Endothelial cell (in vitro differentiated cells): ENCODE results near the gene FUS. TPM values are rescaled to one million over a fixed set of nuclear protein-coding genes. Genes with fewer than 3 reads are reported as not detected.
"Not testable (repeated sequence)": the region's sequence is repeated elsewhere in the genome, so short reads cannot be mapped to it uniquely, and the experiment has no call there.

Experiments
- DNase-seq: peaks from one replicate; pipeline ENCODE4 v3.0.0; 2021; ENCODE audit warnings: low spot score
- H3K27ac Mint-ChIP-seq: one replicate; pipeline ENCODE4 v1.8.0; 2021; ENCODE audit warnings: mixed read lengths, inconsistent platforms; ENCODE audit not compliant: unreplicated experiment
- H3K27me3 Mint-ChIP-seq: one replicate; pipeline ENCODE4 v1.8.0; 2021; ENCODE audit warnings: mild to moderate bottlenecking, moderate library complexity, mixed read lengths, inconsistent platforms; ENCODE audit not compliant: unreplicated experiment
- H3K36me3 Mint-ChIP-seq: one replicate; pipeline ENCODE4 v1.8.0; 2021; ENCODE audit warnings: mild to moderate bottlenecking, low read depth, mixed read lengths, inconsistent platforms; ENCODE audit not compliant: unreplicated experiment
- H3K4me1 Mint-ChIP-seq: one replicate; pipeline ENCODE4 v1.8.0; 2021; ENCODE audit warnings: mild to moderate bottlenecking, mixed read lengths, inconsistent platforms; ENCODE audit not compliant: unreplicated experiment
- H3K4me3 Mint-ChIP-seq: one replicate; pipeline ENCODE4 v1.8.0; 2021; ENCODE audit warnings: mild to moderate bottlenecking, mixed read lengths, inconsistent platforms; ENCODE audit not compliant: unreplicated experiment
- H3K9me3 Mint-ChIP-seq: one replicate; pipeline ENCODE4 v1.8.0; 2021; ENCODE audit warnings: mixed read lengths, inconsistent platforms; ENCODE audit not compliant: unreplicated experiment
- total RNA-seq: library from RNA; stranded (reverse); fragmentation: NEBNext Ultra II Directional; extraction: Animal tissue kit (Norgen Biotek cat#: 25700); gene quantifications from one replicate; pipeline ENCODE4 v1.2.1, GENCODE V29; 2021; ENCODE audit not compliant: unreplicated experiment
- TF ChIP-seq, protein P1 (sequence below): fragments of 200-600 bp; sonication (generic); IDR thresholded peaks from one replicate; pipeline ENCODE4 v1.5.0; 2021; ENCODE audit warnings: antibody characterized with exemption; ENCODE audit not compliant: unreplicated experiment

FUS gene
- total RNA-seq, 1 donor from 2014 or later, result 590 TPM

DNA sequence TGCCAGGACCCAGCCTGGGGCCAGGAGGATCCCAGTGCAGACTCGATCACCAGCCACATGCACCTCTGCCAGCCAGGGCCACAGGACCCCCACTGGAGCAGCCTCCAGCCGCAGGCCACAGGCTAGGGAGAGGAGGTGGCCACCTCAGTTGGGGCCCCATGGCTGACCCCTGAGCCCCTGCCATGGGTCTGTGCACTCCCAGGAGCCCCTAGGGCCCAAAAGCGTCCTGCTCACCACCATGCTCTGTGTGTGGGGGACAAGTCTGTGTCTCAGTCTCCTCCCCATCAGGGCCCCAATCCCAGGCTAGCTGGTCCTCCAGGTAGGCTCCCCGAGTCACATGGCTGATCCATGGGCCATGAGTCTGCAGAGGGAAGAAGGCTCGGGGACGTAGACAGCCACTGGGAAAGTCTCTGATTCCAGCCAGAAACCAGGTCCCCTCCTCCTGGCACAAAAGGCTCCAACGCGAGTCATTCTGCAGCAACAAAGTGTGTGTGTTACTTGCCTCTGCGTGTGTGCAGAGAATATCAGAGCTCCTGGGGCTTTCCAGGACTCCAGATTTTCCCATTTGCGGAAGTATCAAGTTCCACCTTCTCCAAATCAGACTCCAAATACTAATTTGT is 38.3 kb upstream of the FUS start:
- Mint-ChIP-seq H3K27ac (peak overlapping the region; percentile 54), H3K4me1 (peaks cover 3% of the 10 kb centered on the region), H3K36me3 (no peaks in the 10 kb centered on the region), H3K4me3 (no peak overlapping the region), H3K9me3 (peaks cover 4% of the 10 kb centered on the region), H3K27me3 (peaks cover 13% of the 10 kb centered on the region)
- TF ChIP-seq, protein P1, sequence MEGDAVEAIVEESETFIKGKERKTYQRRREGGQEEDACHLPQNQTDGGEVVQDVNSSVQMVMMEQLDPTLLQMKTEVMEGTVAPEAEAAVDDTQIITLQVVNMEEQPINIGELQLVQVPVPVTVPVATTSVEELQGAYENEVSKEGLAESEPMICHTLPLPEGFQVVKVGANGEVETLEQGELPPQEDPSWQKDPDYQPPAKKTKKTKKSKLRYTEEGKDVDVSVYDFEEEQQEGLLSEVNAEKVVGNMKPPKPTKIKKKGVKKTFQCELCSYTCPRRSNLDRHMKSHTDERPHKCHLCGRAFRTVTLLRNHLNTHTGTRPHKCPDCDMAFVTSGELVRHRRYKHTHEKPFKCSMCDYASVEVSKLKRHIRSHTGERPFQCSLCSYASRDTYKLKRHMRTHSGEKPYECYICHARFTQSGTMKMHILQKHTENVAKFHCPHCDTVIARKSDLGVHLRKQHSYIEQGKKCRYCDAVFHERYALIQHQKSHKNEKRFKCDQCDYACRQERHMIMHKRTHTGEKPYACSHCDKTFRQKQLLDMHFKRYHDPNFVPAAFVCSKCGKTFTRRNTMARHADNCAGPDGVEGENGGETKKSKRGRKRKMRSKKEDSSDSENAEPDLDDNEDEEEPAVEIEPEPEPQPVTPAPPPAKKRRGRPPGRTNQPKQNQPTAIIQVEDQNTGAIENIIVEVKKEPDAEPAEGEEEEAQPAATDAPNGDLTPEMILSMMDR, result no peak
- no peak for DNase-seq

DNA sequence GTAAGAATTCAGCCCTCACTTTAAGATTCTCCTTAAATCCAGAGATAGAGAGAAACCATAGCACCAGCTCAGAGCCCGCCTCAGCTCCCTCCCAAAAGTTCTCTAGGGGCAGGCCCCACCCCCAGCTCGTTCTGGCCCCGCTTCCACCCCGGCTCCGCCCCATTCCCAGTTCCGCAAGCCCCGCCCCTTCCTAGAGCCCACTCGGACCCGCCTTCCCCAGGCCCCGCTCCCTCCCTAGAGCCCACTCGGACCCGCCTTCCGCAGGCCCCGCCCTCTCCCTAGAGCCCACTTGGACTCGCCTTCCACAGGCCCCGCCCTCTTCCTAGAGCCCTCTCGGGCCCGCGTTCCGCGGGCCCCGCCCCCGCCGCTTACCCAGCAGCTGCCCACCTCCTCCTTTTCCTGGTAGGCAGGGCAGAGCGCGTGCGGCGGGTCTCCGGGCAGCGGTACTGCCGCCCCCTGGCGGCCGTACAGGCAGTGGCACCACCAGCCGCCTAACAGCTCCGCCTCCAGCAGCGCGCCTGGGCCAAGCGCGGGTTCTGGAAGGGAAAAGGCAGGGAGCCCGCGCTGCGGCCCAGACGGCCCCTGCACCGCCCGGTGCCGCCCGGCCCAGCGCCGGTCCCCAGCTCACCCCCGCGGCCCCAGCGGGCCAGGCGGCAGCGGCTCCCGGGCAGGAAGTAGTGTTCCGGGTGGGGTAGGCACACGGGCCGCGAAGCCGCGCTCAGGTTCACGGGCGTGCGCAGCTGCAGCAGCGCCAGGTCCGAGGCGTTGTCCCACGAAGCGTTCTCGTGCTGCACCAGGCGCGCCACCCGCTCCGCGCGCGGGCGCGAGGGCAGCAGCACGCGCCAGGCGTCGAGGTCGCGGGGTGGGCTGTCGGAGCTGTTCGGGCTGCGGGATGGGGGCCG is 37.6 kb upstream of the FUS start:
- Mint-ChIP-seq H3K27me3 (peaks cover 9% of the 10 kb centered on the region), H3K4me3 (no peak overlapping the region), H3K36me3 (no peaks in the 10 kb centered on the region), H3K27ac (peak overlapping the region; percentile 54), H3K4me1 (peaks cover 3% of the 10 kb centered on the region), H3K9me3 (peaks cover 4% of the 10 kb centered on the region)
- DNase-seq, result peak; percentile 99
- TF ChIP-seq, protein P1, result peak; percentile 98

DNA sequence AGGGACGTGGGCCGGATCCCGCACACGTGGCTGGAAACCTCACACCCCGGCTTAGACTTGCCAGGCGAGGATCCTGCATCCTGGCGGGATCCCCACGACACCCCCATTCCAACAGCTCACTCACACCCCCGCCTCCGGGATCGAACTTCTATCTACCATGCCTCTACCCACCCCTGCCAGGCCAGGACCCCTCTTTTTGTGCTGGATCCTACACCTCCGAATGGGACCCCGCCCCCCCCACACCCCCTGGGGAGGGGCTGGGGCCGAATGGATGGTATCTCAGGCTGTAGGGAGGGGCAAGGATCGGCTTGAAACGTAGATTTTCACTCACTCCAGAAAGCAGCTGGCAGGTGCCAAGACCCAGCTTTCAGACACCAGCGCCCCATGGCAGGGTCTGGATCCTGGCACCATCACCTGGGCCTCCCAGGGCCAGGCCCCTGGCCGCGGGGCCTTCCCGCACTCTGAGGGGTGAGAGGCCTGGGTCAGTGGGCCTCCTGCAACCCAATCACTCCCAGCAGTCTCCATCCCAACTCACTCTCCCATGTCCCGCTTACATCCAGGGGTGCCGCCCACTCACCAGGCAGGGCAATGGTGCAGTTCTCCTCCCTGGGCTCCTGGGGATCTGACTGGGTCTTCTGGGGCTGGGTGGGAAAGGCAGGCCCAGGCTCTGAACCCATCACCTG is 36.8 kb upstream of the FUS start:
- TF ChIP-seq, protein P1, result no peak
- Mint-ChIP-seq H3K4me1 (peaks cover 4% of the 10 kb centered on the region), H3K27ac (no peak overlapping the region), H3K4me3 (peak overlapping the region; percentile 59), H3K27me3 (peaks cover 14% of the 10 kb centered on the region), H3K36me3 (no peaks in the 10 kb centered on the region), H3K9me3 (peaks cover 4% of the 10 kb centered on the region)
- DNase-seq, result no peak

DNA sequence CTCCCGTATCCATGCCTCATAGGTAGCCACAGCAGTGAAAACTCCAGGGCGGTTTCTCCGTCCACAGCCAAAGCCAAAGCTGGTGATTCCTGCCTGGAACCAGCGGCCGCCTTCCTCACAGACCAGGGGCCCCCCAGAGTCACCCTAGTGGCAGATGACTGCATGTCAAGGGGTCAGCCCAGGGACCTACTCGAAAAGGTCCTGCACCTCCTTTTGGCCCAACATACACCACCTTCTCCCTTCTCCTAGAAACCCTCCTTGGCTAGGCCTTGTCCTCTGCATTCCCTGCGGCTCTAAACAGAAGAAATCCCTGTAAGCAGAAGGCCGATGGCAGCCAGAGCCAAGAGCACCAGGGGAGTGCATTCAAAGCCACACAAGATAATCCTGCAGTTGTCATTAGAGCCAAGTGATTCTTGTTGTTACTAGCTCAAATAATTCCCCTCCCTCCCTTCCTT is 36.2 kb upstream of the FUS start:
- no peak for DNase-seq
- Mint-ChIP-seq H3K36me3 (no peaks in the 10 kb centered on the region), H3K4me1 (peaks cover 2% of the 10 kb centered on the region)

DNA sequence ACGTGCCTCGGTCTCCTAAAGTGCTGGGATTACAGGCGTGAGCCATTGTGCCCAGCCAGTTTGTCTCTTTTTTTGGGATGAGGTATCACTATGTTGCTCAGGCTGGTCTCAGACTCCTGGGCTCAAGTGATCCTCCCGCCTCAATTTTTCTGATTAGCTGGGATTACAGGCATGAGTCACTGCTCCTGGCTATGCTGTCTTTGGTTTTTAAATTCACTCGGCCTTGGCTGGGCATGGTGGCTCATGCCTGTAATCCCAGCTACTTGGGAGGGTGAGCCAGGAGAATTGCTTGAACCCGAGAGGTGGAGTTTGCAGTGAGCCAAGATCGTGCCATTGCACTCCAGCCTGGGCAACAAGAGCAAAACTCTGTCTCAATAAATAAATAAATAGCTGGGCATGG is 35.5 kb upstream of the FUS start:
- H3K36me3 Mint-ChIP-seq, DNase-seq, H3K9me3 Mint-ChIP-seq, H3K4me3 Mint-ChIP-seq, H3K4me1 Mint-ChIP-seq, H3K27ac Mint-ChIP-seq: not testable (repeated sequence)
- peaks cover 13% of the 10 kb centered on the region for H3K27me3 Mint-ChIP-seq

More for the DNA sequence above, 36.2 kb upstream of the FUS start:
- TF ChIP-seq, protein P1, result no peak
- no peak overlapping the region for H3K27ac Mint-ChIP-seq
- H3K9me3 Mint-ChIP-seq, result peaks cover 4% of the 10 kb centered on the region
- peaks cover 13% of the 10 kb centered on the region for H3K27me3 Mint-ChIP-seq
- peak overlapping the region; percentile 59 for H3K4me3 Mint-ChIP-seq
